Activated CD8-positive, alpha-beta memory T cell treated with anti-CD3 and anti-CD28 coated beads, Interleukin-2, amount 50 U/mL, for 48 hours (primary cell): ENCODE results near the gene TEX9.
"Not testable (repeated sequence)": the region's sequence is repeated elsewhere in the genome, so short reads cannot be mapped to it uniquely, and the experiment has no call there.

Experiments used
- DNase-seq: peaks from one replicate; pipeline ENCODE4 v3.0.0-alpha.2; 2020

Gene TEX9

DNA sequence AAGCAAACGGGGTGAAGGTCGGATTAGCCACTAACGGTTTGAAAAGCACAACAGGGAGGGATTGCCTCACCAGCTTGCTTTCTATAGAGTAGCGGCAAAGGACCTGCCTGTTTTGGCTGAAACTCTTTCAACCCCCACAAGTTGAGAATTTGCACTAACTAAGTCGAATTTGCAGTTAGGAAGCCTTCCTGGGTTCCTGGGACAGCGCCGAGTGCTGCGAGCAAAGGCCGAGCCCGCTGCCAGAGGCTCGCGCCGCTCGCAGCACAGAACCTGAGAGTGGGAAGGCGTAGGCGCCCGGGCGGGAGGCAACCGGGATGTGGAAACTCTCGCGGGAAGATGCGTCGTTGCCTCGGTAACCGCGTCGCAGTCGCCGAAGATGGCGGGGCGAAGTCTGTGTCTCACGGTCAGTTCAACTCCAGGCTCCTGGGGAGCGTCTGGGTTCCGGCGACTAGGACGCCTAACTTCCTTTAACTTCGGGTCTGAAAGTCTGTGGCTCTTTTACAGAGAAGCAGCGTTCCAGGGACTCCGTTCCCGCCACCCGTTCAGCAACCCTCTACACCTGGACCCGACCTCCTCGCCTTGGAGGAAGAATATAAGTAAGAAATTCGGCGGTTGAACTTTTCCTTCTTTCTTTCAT, at the start of gene TEX9:
Gene TEX9, plus strand, starts transcription at position 352 of the 637 bp plus-strand sequence. Its CDS starts 25 bp downstream, at position 377.
- peak; percentile 87 for DNase-seq

DNA sequence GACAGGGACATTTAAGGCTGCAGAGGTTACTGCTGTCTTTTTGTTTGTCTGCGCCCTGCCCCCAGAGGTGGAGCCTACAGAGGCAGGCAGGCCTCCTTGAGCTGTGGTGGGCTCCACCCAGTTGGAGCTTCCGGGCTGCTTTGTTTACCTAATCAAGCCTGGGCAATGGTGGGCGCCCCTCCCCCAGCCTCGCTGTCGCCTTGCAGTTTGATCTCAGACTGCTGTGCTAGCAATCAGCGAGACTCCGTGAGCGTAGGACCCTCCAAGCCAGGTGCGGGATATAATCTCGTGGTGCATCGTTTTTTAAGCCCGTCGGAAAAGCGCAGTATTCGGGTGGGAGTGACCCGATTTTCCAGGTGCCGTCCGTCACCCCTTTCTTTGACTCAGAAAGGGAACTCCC, 48.7 kb upstream of the TEX9 start:
- not testable (repeated sequence) for DNase-seq

DNA sequence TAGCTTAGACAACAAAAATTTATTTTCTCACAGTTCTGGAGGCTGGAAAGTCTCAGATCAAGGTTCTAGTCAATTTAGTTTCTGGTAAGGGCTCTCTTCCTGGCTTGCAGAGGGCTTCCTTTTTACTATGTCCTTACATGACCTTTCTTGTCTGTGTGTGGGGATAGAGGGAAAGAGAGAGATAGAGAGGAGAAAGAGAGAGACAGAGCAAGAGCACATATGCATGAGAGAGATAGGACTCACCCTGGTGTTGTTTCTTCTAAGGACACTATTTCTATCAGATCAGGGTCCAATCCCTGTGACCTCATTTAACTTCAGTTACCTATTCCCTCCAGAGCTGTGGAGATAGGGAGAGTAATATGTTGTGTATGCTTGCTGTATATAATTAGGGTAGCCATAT, 44.9 kb upstream of the TEX9 start:
- DNase-seq, result no peak

DNA sequence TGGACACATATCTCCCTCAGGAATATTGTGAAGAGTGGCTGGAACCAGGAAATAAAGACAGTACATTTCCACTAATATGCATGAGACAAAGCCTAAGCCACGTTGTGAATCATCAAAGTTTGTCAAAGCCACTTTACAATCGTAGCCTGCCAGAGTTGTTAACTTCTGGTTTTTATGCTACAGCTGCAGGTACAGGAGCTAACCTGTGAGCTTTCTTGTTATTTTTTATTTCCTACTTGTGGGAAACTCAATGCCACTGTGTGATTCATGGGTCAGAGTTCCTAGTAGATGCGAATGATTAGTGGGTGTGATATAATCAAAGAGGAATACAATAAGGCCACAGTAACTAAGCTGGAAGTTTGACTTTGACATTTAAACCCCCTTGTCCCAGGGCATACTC, 44.4 kb upstream of the TEX9 start:
- DNase-seq, result no peak

GRCh38 chr15:56322444-56322843, 42.8 kb upstream of the TEX9 start:
- DNase-seq, result no peak

DNA sequence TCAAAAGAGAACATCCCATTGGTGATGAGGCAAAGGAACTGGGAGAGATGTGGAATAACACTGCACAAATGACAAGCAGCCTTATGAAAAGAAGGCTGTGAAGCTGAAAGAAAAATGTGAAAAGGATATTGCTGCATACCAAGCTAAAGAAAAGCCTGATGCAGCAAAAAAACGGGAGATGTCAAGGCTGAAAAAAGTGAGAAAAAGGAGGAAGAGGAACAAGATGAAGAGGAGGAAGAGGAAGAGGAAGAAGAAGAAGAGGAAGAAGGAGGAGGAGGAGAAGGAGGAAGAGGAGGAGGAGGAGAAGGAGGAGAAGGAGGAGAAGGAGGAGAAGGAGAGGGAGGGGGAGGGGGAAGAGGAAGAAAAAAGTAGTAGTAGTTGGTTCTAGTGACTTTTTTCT, 41.8 kb upstream of the TEX9 start:
- DNase-seq, result no peak

DNA sequence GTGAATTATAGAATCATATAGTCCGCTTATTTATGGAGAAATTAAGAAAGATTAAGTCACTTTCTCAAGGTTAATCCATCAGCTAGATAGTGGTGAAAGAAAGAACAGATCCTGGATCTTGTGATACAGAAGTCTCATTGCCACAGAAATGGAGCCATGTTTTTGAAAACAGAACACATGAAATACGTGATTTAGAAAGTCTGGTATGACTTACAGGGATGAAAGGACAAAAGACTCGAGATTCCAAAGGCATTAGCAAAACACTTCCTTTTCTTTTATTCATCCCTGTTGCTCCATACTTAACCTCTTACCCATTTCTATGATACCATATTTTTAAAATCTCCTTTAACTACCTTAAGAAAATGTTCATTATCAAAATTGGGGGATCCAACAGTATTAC, 40.0 kb upstream of the TEX9 start:
- DNase-seq, result no peak

GRCh38 chr15:56327721-56328502, 37.3 kb upstream of the TEX9 start:
- DNase-seq, result no peak

DNA sequence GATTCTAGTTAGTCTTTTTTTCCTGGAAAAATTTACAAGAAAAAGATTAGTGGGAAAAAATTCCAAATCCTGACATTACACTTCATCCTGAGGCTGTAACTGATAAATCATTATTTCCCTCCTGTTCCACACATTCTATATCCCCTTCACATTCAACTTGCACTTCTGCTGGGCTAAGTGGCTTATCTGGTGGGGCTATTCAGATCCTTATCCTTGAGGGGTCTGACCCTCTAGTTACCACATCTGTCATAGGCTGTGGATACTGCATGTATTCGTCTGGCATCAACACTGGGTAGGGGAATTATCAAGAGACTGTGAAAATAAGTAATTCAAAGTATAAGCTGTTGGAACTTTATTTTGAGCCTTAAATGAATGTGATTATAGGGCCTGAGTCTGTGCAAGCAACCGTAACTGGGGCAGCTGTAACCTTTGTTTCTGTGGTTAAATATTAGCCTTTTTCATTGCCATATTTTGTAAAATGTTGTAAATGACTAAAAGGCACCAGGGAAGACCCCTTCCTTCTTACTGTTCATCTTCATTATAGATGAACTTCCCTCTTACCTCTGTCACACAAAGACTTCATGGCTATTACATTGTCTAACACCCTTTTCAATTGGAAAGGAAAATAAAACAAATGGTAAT, 28.0 kb upstream of the TEX9 start:
- no peak for DNase-seq

- no peak for DNase-seq
Observed at GRCh38 chr15:56339594-56339993, 25.6 kb upstream of the TEX9 start.

- DNase-seq, result no peak
Observed at GRCh38 chr15:56341201-56341600, 24.0 kb upstream of the TEX9 start.

GRCh38 chr15:56342653-56343052, 22.6 kb upstream of the TEX9 start:
- no peak for DNase-seq

DNA sequence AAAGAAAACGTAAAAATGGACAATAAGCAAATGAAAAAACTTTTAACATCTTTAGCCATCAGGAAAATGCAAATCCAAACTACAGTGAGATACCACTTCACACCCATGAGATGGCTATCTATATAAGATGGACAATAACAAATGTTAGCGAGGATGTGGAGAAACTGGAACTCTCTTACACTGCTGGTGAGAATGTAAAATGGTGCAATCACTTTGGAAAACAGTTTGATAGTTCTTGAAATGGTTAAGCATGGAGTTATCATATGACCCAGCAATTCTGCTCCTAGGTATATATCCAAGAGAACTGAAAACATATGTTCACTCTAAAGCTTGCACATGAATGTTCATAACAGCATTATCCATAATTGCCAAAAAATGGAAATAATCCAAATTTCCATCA, 21.3 kb upstream of the TEX9 start:
- DNase-seq, result no peak

DNA sequence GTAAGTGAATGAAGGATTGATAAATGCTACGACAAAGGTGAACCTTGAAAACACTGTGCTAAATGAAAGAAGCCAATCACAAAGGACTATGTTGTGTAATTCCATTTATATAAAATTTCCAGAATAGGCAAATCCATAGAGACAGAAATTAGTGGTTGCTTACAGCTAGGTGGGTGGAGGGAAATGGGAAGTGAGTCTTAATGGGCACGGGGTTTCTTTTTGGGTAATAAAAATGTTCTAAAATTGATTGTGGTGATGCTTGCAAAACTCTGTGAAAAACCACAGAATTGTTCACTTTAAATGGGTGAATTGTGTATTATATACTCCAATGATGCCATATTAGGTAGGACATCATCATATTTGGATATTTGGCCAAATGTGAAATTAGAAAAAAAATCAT, 20.9 kb upstream of the TEX9 start:
- DNase-seq, result no peak

GRCh38 chr15:56346414-56346813, 18.8 kb upstream of the TEX9 start:
- no peak for DNase-seq

GRCh38 chr15:56349554-56349953, 15.7 kb upstream of the TEX9 start:
- DNase-seq, result no peak

GRCh38 chr15:56351353-56351752, 13.9 kb upstream of the TEX9 start:
- no peak for DNase-seq

GRCh38 chr15:56351957-56352506, 13.2 kb upstream of the TEX9 start:
- DNase-seq, result no peak

GRCh38 chr15:56353119-56353518, 12.1 kb upstream of the TEX9 start:
- no peak for DNase-seq

GRCh38 chr15:56353740-56354139, 11.5 kb upstream of the TEX9 start:
- no peak for DNase-seq

GRCh38 chr15:56356616-56357015, 8.6 kb upstream of the TEX9 start:
- no peak for DNase-seq

DNA sequence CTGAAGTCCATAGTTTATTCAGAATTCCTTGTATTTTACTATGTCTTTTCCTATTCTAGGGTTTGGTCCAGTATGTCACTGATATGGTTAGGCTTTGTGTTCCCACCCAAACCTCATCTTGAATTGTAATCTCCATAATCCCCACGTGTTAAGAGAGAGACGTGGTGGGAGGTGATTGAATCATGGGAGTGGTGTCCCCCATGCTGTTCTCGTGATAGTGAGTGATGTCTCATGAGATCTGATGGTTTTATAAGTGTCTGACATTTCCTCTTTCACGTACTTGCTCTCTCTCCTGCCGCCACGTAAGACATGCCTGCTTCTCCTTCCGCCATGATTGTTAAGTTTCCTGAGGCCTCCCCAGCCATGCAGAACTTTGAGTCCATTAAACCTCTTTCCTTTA, 6.6 kb upstream of the TEX9 start:
- DNase-seq, result no peak

GRCh38 chr15:56361987-56362386, 3.2 kb upstream of the TEX9 start:
- DNase-seq, result no peak

DNA sequence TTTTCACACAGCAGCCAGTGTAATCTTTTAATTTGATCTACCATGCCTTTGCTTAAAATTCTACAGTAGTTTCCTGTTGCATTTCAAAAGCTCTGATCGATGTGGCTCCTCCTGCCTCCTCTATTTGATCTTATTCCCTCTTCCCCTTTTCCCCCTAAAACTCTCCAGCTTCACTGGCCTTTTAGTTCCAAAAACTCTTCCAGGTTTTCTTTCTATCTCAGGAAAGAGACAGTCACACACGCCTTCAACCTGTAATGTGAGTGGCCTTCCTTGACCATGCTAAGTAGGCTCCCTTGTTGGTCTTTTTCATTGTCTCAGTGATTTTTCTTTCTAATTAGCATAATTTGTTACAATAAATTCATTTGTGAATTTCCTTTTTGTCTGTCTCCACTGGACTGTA, 985 bp downstream of the TEX9 start:
- DNase-seq, result no peak
